NT2/D1 (cell line): Measurements from ENCODE around the gene CYFIP1.

Experiments used
- YY1 ChIP-seq: IDR thresholded peaks from 2 replicates; pipeline ENCODE4 v1.6.1; 2011; ENCODE audit not compliant: insufficient read length, insufficient read depth
- ZNF274 ChIP-seq: IDR thresholded peaks from 2 replicates; pipeline ENCODE4 v1.6.1; 2011; ENCODE audit warnings: mild to moderate bottlenecking, low read depth, low read length

DNA sequence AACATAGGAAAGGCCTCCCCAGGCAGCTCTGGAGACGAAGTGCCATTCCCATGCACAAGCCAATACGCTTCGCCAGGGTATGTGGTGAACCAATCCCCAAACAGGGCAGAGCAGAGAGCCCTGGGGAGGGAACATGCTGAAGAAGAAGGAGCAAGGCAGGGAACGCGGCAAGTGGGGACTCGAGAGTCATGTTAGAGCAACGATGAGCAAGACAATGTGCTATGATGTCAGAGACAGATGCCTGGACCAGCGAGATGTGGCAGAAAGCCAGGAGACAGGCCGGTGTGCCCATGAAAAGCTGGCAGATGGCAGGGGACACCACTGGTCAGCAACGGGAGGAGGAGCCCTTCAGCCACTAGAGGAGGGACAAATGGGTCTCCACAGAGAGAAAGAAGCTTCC is 102.1 kb downstream of the CYFIP1 start:
- TF ChIP-seq ZNF274 (no peak), YY1 (no peak)
